Stomach (tissue), 4 donors: ENCODE results near the gene TMEM161B.

Experiments used
- CTCF ChIP-seq, 7 experiments: fragments of 450-650 bp in 4 of 7; fragments of 200-600 bp in 3 of 7; sonication (generic) in 3 of 7; IDR thresholded peaks; one replicate each; pipeline ENCODE4 v1.5.1; 2016 to 2019; ENCODE audit warnings: antibody characterized with exemption in 7 of 7, control low read depth in 2 of 7, mild to moderate bottlenecking in 1 of 7
- EP300 ChIP-seq: sonication (generic); formaldehyde crosslinking; IDR thresholded peaks from one replicate; pipeline ENCODE4 v1.6.1; 2017; ENCODE audit warnings: antibody characterized with exemption
- POLR2A ChIP-seq, 4 donors: fragments of 450-650 bp; IDR thresholded peaks; one replicate each; pipeline ENCODE4 v1.6.1; 2016; ENCODE audit warnings: antibody characterized with exemption in 4 of 4, control low read depth in 2 of 4, mild to moderate bottlenecking in 1 of 4, moderate library complexity in 1 of 4

GRCh38 chr5:88275581-88275980 lies 6.9 kb upstream of the TMEM161B start:
- TF ChIP-seq CTCF (IDR thresholded peaks at IDR 0.05) (no peak), EP300 (no peak), POLR2A (IDR thresholded peaks at IDR 0.05) (no peak)
